ENCODE data around the gene CYP3A4.

The CYP3A4 gene

DNA sequence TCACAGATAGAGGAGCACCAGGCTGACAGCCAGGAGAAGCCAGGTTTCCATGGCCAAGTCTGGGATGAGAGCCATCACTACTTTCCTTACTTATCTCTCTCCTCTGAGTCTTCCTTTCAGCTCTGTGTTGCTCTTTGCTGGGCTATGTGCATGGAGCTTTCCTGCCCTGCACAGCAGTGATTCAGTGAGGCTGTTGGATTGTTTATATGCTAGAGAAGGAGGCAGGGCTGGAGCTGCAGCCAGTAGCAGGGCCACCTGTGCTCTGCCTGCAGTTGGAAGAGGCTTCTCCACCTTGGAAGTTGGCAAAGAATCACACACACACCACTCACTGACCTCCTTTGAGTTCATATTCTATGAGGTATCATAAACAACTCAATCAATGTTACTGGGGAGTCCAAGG, at the start of gene CYP3A4:
Gene CYP3A4 (minus strand): TSS at position 178 of the 400 bp plus-strand sequence. CDS start 103 bp downstream, at position 75.
- no peak within 1 kb of the TSS for H3K4me3 ChIP-seq (ENCODE audit: low read length)
- TF ChIP-seq, protein P1, sequence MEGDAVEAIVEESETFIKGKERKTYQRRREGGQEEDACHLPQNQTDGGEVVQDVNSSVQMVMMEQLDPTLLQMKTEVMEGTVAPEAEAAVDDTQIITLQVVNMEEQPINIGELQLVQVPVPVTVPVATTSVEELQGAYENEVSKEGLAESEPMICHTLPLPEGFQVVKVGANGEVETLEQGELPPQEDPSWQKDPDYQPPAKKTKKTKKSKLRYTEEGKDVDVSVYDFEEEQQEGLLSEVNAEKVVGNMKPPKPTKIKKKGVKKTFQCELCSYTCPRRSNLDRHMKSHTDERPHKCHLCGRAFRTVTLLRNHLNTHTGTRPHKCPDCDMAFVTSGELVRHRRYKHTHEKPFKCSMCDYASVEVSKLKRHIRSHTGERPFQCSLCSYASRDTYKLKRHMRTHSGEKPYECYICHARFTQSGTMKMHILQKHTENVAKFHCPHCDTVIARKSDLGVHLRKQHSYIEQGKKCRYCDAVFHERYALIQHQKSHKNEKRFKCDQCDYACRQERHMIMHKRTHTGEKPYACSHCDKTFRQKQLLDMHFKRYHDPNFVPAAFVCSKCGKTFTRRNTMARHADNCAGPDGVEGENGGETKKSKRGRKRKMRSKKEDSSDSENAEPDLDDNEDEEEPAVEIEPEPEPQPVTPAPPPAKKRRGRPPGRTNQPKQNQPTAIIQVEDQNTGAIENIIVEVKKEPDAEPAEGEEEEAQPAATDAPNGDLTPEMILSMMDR (conservative IDR thresholded peaks at IDR 0.05; ENCODE audit: low read depth, low read length): no peak
- DNase-seq (ENCODE audit: low read depth): no peak

DNA sequence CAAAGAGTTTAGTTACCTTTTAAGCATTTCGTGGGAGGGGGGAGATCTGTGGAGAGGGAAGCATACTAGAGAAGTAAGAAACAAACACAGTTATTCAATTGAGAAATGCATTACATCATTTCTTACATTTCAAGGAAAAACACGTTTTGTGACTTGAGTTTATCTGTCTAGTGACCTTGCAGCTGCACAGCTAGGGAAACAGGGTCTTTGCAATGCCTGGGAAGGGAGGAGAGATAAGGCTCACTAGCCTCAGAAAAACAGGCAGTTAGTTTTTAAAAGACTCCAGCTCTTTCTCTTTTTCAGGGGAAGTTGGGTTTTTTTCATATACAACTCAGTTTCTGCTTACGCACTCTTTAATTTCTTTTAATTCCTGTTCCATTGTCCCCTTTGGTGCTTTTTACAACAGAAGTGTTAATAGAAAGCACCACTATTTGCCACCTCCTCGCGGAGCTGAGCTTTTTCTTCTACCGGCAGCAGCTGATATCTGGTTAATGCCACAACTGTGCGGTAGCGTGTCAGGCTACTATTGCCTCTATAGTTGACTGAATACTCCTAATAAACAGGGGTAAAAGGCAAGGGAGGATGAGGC, 49.4 kb upstream of the CYP3A4 start:
- H3K4me3 ChIP-seq (ENCODE audit: low read length): no peak overlapping the region
- TF ChIP-seq, protein P1 (conservative IDR thresholded peaks at IDR 0.05; ENCODE audit: low read depth, low read length): no peak
- no peak for DNase-seq (ENCODE audit: low read depth)

DNA sequence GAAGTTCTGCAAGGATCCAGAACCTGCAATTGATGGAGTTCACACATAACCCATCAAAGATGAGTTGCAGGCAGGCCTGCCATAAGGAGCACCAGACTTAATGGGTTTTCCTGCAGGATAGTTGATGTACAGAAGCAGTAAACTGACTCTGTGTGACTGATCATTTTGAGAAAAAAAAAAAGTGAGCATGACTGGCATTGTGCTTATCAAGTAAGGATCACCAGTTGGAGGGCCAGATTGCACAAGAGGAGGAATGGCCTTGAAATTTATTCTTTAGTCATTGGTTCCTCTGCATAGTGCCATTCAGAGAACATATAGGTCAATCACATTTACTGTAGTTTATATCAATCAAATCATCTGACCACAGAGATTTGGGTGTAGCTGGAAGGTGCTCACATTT, 47.6 kb upstream of the CYP3A4 start:
- DNase-seq (ENCODE audit: low read depth): no peak
- TF ChIP-seq, protein P1 (conservative IDR thresholded peaks at IDR 0.05; ENCODE audit: low read depth, low read length): no peak

GRCh38 chr7:99829524-99830160, 45.7 kb upstream of the CYP3A4 start:
- TF ChIP-seq, protein P1 (conservative IDR thresholded peaks at IDR 0.05; ENCODE audit: low read depth, low read length): no peak
- no peak for DNase-seq (ENCODE audit: low read depth)
- H3K4me3 ChIP-seq (ENCODE audit: low read length): no peak overlapping the region

More for the DNA sequence above, 47.6 kb upstream of the CYP3A4 start:
- H3K4me3 ChIP-seq (ENCODE audit: low read length): no peak overlapping the region

DNA sequence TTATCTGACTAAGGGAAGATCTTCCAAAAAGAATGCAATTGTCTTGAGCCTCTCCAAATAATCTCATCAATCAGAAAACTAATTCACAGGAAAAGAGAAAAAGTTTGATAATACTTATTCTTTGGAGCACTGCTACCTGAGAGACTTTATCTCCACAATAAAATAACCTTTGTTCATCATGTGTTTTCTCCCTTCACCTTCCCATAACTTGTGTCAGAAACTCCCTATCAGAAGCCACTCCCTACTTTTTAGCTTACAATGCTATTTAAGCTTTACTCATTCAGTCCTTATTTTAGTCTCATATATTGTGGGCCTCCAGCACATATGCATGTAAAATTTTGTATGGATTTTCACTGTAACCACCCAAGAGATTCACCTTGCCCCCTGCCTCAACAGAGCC, 44.8 kb upstream of the CYP3A4 start:
- TF ChIP-seq, protein P1 (conservative IDR thresholded peaks at IDR 0.05; ENCODE audit: low read depth, low read length): no peak
- no peak overlapping the region for H3K4me3 ChIP-seq (ENCODE audit: low read length)
- no peak for DNase-seq (ENCODE audit: low read depth)

DNA sequence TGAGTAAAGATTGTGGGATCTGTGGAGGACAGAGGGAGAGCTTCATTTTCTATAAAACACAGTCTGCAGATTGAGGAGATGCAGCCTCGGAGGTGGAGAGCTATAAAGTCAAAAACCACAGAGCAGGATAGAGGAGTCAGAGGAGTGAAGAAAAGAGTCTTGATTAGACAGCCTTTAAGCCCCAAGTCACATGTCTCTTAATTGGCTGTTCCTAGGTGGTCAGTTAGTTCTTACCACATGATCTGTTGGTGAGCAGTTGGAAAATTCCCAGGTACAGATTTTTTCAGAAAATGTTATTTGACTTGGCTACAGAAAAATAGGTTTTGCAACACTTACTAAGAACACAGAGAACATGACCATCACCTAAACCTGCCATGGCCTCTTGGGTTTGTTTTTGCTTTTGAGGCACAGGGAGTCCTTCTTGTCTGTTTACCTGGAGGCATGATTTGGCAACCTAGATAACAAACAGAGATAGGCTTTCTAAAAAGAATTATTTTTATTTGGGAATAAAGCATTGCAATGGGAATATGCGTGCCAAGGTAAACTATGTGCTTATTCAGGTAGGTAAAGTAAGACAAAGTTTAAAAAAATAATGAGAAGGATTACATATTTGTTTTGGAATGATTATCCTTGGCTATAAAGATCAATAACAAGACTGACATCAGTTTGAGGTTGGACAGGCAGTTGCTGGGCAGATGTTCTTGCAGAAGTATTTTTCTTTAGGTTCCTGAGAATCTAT, 43.2 kb upstream of the CYP3A4 start:
- DNase-seq (ENCODE audit: low read depth): no peak
- H3K4me3 ChIP-seq (ENCODE audit: low read length): no peak overlapping the region
- TF ChIP-seq, protein P1 (conservative IDR thresholded peaks at IDR 0.05; ENCODE audit: low read depth, low read length): no peak
